Measurements from ENCODE around the gene EYS.

DNA sequence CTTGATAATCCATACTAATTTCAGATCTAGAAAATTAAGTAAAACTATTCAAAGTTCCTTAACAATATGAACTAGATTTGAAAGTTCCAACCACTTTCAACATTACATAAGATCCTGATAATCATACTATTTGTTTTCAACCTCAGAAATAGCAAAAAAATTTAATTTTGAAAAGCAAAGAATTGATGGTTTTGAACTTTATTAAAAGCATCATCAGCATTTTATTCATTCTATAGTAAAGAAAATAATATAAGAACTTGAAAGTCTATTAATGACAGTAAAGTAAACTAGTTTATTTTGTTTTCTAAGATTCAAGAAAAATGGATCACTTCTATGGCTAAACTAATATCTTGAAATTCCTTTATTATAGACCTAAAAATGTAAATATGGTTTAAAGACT lies 26.8 kb downstream of the EYS start:
- TF ChIP-seq EZH2 (IDR thresholded peaks at IDR 0.05) = no peak
- TF ChIP-seq ZNF274 (IDR thresholded peaks at IDR 0.05; ENCODE audit: low read depth, low read length) = no peak
- TF ChIP-seq, protein P1, sequence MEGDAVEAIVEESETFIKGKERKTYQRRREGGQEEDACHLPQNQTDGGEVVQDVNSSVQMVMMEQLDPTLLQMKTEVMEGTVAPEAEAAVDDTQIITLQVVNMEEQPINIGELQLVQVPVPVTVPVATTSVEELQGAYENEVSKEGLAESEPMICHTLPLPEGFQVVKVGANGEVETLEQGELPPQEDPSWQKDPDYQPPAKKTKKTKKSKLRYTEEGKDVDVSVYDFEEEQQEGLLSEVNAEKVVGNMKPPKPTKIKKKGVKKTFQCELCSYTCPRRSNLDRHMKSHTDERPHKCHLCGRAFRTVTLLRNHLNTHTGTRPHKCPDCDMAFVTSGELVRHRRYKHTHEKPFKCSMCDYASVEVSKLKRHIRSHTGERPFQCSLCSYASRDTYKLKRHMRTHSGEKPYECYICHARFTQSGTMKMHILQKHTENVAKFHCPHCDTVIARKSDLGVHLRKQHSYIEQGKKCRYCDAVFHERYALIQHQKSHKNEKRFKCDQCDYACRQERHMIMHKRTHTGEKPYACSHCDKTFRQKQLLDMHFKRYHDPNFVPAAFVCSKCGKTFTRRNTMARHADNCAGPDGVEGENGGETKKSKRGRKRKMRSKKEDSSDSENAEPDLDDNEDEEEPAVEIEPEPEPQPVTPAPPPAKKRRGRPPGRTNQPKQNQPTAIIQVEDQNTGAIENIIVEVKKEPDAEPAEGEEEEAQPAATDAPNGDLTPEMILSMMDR (IDR thresholded peaks at IDR 0.05 in 2 of 3, conservative IDR thresholded peaks at IDR 0.05 in 1 of 3; ENCODE audit: borderline replicate concordance in 1 of 3, insufficient read depth in 1 of 3, low read depth in 2 of 3, low read length in 2 of 3) = no peak
- no peak for TF ChIP-seq POLR2A (IDR thresholded peaks at IDR 0.05; ENCODE audit: borderline replicate concordance, extremely low read depth, insufficient read depth, insufficient read length)
- no peak for TF ChIP-seq EGR1 (IDR thresholded peaks at IDR 0.05; ENCODE audit: low read depth)
- no peak for TF ChIP-seq POLR2AphosphoS5 (IDR thresholded peaks at IDR 0.05; ENCODE audit: low read depth, low read length)
- no peak for TF ChIP-seq CBX3 (IDR thresholded peaks at IDR 0.05; ENCODE audit: low read depth)
- TF ChIP-seq JUND (IDR thresholded peaks at IDR 0.05) = no peak
- no peak for TF ChIP-seq TCF7L2 (IDR thresholded peaks at IDR 0.05; ENCODE audit: borderline replicate concordance, extremely low read depth, insufficient read depth, insufficient read length)
- no peak for TF ChIP-seq CEBPB (IDR thresholded peaks at IDR 0.05; ENCODE audit: low read depth)
- TF ChIP-seq SP1 (IDR thresholded peaks at IDR 0.05; ENCODE audit: low read depth) = no peak
- no peak for TF ChIP-seq EZH2phosphoT487 (IDR thresholded peaks at IDR 0.05; ENCODE audit: borderline replicate concordance)
- TF ChIP-seq, protein P2, sequence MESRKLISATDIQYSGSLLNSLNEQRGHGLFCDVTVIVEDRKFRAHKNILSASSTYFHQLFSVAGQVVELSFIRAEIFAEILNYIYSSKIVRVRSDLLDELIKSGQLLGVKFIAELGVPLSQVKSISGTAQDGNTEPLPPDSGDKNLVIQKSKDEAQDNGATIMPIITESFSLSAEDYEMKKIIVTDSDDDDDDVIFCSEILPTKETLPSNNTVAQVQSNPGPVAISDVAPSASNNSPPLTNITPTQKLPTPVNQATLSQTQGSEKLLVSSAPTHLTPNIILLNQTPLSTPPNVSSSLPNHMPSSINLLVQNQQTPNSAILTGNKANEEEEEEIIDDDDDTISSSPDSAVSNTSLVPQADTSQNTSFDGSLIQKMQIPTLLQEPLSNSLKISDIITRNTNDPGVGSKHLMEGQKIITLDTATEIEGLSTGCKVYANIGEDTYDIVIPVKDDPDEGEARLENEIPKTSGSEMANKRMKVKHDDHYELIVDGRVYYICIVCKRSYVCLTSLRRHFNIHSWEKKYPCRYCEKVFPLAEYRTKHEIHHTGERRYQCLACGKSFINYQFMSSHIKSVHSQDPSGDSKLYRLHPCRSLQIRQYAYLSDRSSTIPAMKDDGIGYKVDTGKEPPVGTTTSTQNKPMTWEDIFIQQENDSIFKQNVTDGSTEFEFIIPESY (IDR thresholded peaks at IDR 0.05; ENCODE audit: extremely low read depth, insufficient replicate concordance, low read length) = no peak
